Psoas muscle (tissue), 8 donors: Measurements from ENCODE around the gene COA8. TPM values are rescaled to one million over a fixed set of nuclear protein-coding genes. Genes with fewer than 3 reads are reported as not detected.

Experiments used
- ATAC-seq, 4 donors: fragments of 200-7000 bp; cut with Tn5 transposase; one replicate each; pipeline ENCODE4 v1.9.1; 2020; ENCODE audit warnings: moderate library complexity in 3 of 4, mild to moderate bottlenecking in 2 of 4
- DNase-seq, 2 donors: peaks; one replicate each; pipeline ENCODE4 v3.0.0-alpha.2; 2020
- H3K27ac ChIP-seq: fragments of 200-600 bp; one replicate; pipeline ENCODE4 v1.8.0; 2022
- H3K27me3 ChIP-seq, 3 donors: fragments of 200-600 bp in 1 of 3; one replicate each; pipeline versions ENCODE4 v1.6.1 to v1.8.0; 2013 to 2022; ENCODE audit warnings: low read length in 2 of 3, mild to moderate bottlenecking in 2 of 3, moderate library complexity in 1 of 3; ENCODE audit not compliant: insufficient read depth in 3 of 3
- H3K36me3 ChIP-seq, 2 donors: fragments of 200-600 bp in 1 of 2; one replicate each; pipeline versions ENCODE4 v1.6.1 to v1.8.0; 2013 to 2022; ENCODE audit warnings: low read depth in 1 of 2, mild to moderate bottlenecking in 1 of 2, moderate library complexity in 1 of 2; ENCODE audit not compliant: insufficient read depth in 1 of 2
- H3K4me1 ChIP-seq: fragments of 200-600 bp; one replicate; pipeline ENCODE4 v1.8.0; 2022
- H3K4me3 ChIP-seq: fragments of 200-600 bp; one replicate; pipeline ENCODE4 v1.8.0; 2022; ENCODE audit warnings: mild to moderate bottlenecking
- H3K9me3 ChIP-seq: fragments of 200-600 bp; one replicate; pipeline ENCODE4 v1.8.0; 2022
- WGBS, 3 donors: extraction: QIAGEN DNeasy Blood & Tissue Kit; methylation state at CpG; one replicate each; pipeline versions ENCODE4 v1.1.6 to v1.1.7; 2013; 5-methylcytosine and 5-hydroxymethylcytosine counted together
- intact Hi-C, 2 donors: fragments of 100-400 bp; cut with DNase I; formaldehyde crosslinking; loops; one replicate each; pipeline versions ENCODE4 v1.11.0 to v1.14.2; 2022
- polyA plus RNA-seq, 3 donors: library from polyadenylated mRNA; stranded (reverse); fragments of 200-250 nt; gene quantifications; one replicate each; pipeline ENCODE4 v1.2.3, GENCODE V29; 2013
- total RNA-seq, 4 donors: library from RNA; stranded (reverse); fragmentation: NEBNext Ultra II Directional in 2 of 4; extraction: Animal tissue kit (Norgen Biotek cat#: 25700) in 2 of 4; gene quantifications; one replicate each; pipeline versions ENCODE4 v1.2.1 to v1.2.4, GENCODE V29; 2021 to 2023
- TF ChIP-seq, protein P1 (sequence below): fragments of 200-600 bp; IDR thresholded peaks from one replicate; pipeline ENCODE4 v1.8.0; 2022; ENCODE audit warnings: antibody characterized with exemption
- donor health status: healthy with polysubstance abuse.
- donor health status: DM: no; HTN: no; CAD: no; lungs with moderate emphysema.
- donor health status: Bipolar disorder and iron deficiency.
- donor health status: healthy.
- donor health status: DM: yes; HTN: yes; CAD: no.
- donor health status: DM: no; HTN: no; CAD: no.
- donor health status: DM: no; HTN: no; CAD: no.
- donor health status: DM: yes; HTN: yes; CAD: no.

The COA8 gene
- total and polyA plus RNA-seq, 7 donors, result 73.6 to 171 (median 101) TPM

DNA sequence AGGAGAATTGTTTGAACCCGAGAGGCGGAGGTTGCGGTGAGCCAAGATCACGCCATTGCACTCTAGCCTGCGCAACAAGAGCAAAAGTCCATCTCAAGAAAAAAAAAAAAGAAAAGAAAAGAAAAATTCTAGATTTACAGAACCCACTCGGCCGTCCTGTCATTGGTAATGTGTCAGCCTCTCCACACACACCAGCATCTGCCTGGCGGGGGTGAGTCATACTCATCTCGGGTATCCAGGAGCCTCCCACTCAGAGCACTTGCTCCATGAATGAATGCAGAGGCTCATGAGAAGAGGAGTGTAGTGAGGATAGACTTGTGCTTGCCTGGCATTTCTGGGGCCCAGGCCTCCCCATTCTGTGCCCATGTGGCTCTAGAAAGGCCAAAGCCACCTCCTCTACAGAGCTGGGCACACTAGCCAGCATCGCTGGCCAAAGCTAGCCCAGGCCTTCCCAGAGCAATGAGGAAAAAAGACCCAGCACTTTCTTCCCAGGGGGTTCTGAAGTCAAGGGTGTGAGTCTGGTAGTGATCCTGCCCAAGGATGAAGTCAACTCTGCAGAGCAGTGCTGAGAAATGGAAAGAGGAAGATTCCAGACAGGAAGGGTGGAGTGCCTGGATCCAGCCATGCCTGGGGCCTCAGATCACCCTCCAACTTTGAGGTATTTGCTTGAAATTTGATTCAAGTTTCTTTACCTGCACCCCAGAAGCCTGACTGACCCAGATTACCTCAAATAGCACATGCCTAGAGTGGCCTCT lies 35.0 kb downstream of the COA8 start:
- Histone ChIP-seq H3K9me3 (no peaks in the 10 kb centered on the region), H3K27ac (no peak overlapping the region)
- intact Hi-C loops, result no loop called here

DNA sequence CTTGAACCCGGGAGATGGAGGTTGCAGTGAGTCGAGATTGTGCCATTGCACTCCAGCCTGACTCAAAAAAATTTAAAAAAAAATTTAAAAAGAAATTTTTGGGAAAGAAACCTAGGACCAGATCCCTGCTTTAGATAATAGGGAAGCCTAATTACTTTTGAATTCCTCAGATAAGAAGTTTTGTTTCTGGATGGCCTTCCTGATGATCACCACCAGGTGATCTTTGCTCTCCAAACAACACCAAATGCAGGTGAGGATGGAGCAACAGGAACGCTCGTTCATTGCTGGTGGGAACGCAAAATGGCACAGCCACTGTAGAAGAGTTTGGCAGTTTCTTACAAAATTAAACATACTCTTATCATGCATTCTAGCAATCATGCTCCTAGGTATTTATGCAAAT lies 37.7 kb downstream of the COA8 start:
- peaks cover 5% of the 10 kb centered on the region for H3K4me1 ChIP-seq
- H3K27ac ChIP-seq, result no peak overlapping the region
- H3K27me3 ChIP-seq, result no peaks in the 10 kb centered on the region
- intact Hi-C loops, result no loop called here
- no peaks in the 10 kb centered on the region for H3K36me3 ChIP-seq
- 90 to 95% (median 92%) methylated on average over 5 of the region's 5 CpGs for WGBS, 3 donors
- no peaks in the 10 kb centered on the region for H3K9me3 ChIP-seq
- DNase-seq (no peak), ATAC-seq (no peak)
- H3K4me3 ChIP-seq, result no peak overlapping the region
- TF ChIP-seq, protein P1, sequence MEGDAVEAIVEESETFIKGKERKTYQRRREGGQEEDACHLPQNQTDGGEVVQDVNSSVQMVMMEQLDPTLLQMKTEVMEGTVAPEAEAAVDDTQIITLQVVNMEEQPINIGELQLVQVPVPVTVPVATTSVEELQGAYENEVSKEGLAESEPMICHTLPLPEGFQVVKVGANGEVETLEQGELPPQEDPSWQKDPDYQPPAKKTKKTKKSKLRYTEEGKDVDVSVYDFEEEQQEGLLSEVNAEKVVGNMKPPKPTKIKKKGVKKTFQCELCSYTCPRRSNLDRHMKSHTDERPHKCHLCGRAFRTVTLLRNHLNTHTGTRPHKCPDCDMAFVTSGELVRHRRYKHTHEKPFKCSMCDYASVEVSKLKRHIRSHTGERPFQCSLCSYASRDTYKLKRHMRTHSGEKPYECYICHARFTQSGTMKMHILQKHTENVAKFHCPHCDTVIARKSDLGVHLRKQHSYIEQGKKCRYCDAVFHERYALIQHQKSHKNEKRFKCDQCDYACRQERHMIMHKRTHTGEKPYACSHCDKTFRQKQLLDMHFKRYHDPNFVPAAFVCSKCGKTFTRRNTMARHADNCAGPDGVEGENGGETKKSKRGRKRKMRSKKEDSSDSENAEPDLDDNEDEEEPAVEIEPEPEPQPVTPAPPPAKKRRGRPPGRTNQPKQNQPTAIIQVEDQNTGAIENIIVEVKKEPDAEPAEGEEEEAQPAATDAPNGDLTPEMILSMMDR, result no peak

More for the DNA sequence above, 35.0 kb downstream of the COA8 start:
- 77 to 86% (median 86%) methylated on average over 10 of the region's 10 CpGs for WGBS, 3 donors
- no peaks in the 10 kb centered on the region for H3K27me3 ChIP-seq
- peak in 1 of 2 donors; percentile 68 for DNase-seq
- no peak overlapping the region for H3K4me3 ChIP-seq
- H3K36me3 ChIP-seq, result no peaks in the 10 kb centered on the region
- H3K4me1 ChIP-seq, result peaks cover 5% of the 10 kb centered on the region
- peak; percentile 79 to 93 (median 84) for ATAC-seq
- TF ChIP-seq, protein P1, result no peak

DNA sequence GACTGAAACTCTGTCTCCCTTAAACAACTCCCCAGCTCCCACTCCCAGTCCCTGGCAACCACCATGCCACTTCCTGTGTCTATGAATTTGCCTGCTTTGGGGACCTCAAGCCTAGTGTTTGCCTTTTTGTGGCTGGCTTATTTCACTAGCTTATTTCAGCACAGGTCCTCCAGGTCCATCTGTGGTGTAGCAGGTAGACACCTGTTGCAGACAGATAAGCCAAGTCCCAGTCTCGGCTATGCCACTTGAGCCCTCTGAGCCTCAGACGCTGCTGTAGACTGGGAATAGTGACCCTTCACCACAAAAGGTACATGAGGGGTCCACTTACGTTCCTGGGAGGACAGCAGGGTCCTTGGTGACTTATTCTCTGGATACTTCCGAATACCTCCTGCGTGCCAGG lies 41.9 kb downstream of the COA8 start:
- Histone ChIP-seq H3K4me3 (no peak overlapping the region), H3K27ac (no peak overlapping the region), H3K4me1 (peaks cover 20% of the 10 kb centered on the region), H3K27me3 (no peaks in the 10 kb centered on the region), H3K9me3 (no peaks in the 10 kb centered on the region), H3K36me3 (no peaks in the 10 kb centered on the region)
- intact Hi-C loops, result no loop called here
- WGBS, 3 donors, result 93 to 95% (median 93%) methylated on average over 5 of the region's 5 CpGs
- DNase-seq (no peak), ATAC-seq (no peak)
- TF ChIP-seq, protein P1, result no peak

DNA sequence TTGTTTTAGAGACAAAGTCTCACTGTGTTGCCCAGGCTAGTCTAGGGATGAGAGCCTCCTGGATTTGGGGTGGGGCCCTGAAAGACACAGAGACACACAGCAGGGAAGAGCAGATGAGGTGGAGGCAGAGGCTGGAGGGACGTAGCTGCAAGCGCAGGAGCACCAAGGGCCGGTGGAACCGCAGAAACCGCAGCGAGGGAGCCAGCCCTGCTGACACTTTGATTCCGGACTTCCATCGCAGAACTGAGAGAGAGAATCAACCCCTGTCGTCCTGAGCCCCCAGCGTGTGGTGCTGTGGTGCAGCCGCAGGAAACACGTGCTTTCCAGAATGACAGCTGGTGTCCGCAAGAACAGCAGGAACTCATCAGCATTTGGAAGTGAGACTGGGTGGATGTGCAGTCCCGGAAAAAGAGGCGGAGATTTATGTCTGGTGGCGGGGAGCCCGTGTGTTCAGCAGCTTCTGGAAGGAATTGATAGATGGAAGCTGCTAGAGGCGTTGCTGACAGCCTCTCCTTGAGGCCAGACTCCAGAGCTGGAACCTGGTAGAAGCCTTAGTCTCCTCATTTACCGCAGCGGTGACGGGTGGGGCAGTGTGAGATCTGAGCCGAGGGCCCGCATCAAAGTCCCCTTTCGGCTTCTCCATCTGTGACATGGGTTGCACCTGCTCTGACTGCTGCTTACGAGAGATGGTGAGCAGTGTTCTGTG lies 44.4 kb downstream of the COA8 start:
- 2 to 4% (median 2%) methylated on average over 25 of the region's 25 CpGs for WGBS, 3 donors

More for the DNA sequence above, 44.4 kb downstream of the COA8 start:
- Histone ChIP-seq H3K27ac (peak overlapping the region; percentile 50), H3K4me3 (peak overlapping the region; percentile 56), H3K9me3 (peaks cover 5% of the 10 kb centered on the region), H3K27me3 (no peaks in the 10 kb centered on the region), H3K36me3 (no peaks in the 10 kb centered on the region), H3K4me1 (peaks cover 20% of the 10 kb centered on the region)
- intact Hi-C loops, result no loop called here
- DNase-seq (peak; percentile 72 to 85), ATAC-seq (peak; percentile 87 to 95 (median 90))
- TF ChIP-seq, protein P1, result peak; percentile 28
